ENCODE data around the gene PDZD4.
A peak's percentile ranks its signal among the peaks of the same experiment; 100 is the strongest.

The PDZD4 gene

DNA sequence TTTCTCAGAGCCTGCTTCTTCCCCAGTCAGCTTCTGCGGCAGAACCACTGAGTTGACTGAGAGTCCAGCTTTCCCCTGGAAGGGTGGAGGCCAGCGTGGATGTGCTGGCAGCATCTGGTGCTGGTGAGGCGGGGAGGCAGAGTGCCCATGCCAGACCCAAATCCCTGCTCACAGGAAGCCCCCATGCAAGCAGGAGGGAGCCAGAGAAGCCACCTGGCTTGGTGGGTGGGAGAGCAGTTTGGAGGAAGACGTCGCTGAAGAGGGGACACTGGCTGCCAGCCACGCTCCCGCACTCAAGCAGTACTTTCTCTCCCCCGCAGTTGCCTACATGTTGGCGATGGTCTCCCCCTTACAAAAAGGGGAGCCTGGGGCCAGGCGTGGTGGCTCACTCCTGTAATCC, 6.0 kb downstream of the PDZD4 start:
- H3K27me3 ChIP-seq (ENCODE audit: control insufficient read depth in 1 of 2, insufficient read depth in 1 of 2, low read length in 2 of 2) = peaks cover 22 to 82% of the 10 kb centered on the region in 2 experiments
- peaks cover 13% of the 10 kb centered on the region for H3K4me1 ChIP-seq (ENCODE audit: control insufficient read depth, insufficient read depth, low read depth, low read length)

DNA sequence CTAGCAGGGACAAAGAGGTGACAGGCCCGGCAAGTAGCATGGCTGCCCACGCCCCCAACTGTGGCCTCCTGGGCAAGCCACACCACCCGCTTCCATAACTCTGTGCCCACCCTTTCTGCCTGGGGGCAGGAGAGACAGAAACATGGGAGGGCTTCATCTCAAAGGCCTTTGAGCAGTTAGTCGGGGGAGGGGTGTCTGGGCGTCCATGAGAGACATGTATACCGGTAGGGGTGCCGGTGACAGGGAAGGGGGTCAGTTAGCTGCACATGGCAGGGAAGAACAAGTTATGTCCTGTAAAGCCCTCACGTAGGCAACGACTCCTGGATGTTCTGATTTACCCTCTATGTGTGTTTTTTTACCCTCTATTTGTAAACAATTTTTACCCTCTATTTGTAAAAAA, 9.3 kb downstream of the PDZD4 start:
- WGBS = 87% methylated on average over 3 of the region's 9 CpGs
- Histone ChIP-seq H2BK120ac (ENCODE audit: low read depth, low read length) (no peak overlapping the region), H3K27me3 (ENCODE audit: control insufficient read depth in 1 of 2, insufficient read depth in 1 of 2, low read length in 2 of 2) (peaks cover 10 to 77% of the 10 kb centered on the region in 2 experiments), H3K4me2 (ENCODE audit: low read length, poor library complexity, severe bottlenecking) (no peak overlapping the region), H2BK5ac (ENCODE audit: low read depth, low read length, poor library complexity, severe bottlenecking) (no peak overlapping the region), H4K91ac (ENCODE audit: low read length) (no peak overlapping the region), H3K27ac (ENCODE audit: low read length, poor library complexity, severe bottlenecking) (no peak overlapping the region), H2BK15ac (ENCODE audit: low read depth, poor library complexity, severe bottlenecking) (no peak overlapping the region), H3K4me3 (ENCODE audit: insufficient read depth in 1 of 2, low read depth in 1 of 2, low read length in 2 of 2) (no peak overlapping the region), H3K4me1 (ENCODE audit: control insufficient read depth, insufficient read depth, low read depth, low read length) (peaks cover 8% of the 10 kb centered on the region), H2BK12ac (ENCODE audit: low read length in 2 of 2) (no peak overlapping the region), H3K23ac (ENCODE audit: low read length in 2 of 2) (no peak overlapping the region), H3K9me3 (ENCODE audit: control insufficient read depth, low read length) (peaks cover 6% of the 10 kb centered on the region), H3K14ac (ENCODE audit: low read length in 2 of 2) (no peak overlapping the region), H3K9ac (ENCODE audit: low read length) (no peak overlapping the region), H3K36me3 (ENCODE audit: control insufficient read depth in 1 of 2, insufficient read depth in 2 of 2, low read depth in 1 of 2, low read length in 2 of 2) (no peaks in the 10 kb centered on the region), H2AFZ (ENCODE audit: low read depth, low read length) (no peak overlapping the region), H3K79me1 (replicated peaks; ENCODE audit: low read length, poor library complexity, severe bottlenecking) (no peaks in the 10 kb centered on the region), H3K18ac (ENCODE audit: low read depth in 1 of 2, low read length in 2 of 2) (no peak overlapping the region), H4K8ac (ENCODE audit: low read length) (no peak overlapping the region), H3K4ac (ENCODE audit: low read depth in 1 of 2, low read length in 2 of 2) (no peak overlapping the region), H2AK5ac (ENCODE audit: low read length, severe bottlenecking) (no peak overlapping the region)
- DNase-seq = no peak

More for the DNA sequence above, 6.0 kb downstream of the PDZD4 start:
- H2BK15ac ChIP-seq (ENCODE audit: low read depth, poor library complexity, severe bottlenecking) = no peak overlapping the region
- H3K9me3 ChIP-seq (ENCODE audit: control insufficient read depth, low read length) = no peaks in the 10 kb centered on the region
- H3K9ac ChIP-seq (ENCODE audit: low read length) = no peak overlapping the region
- 99% methylated on average over 8 of the region's 10 CpGs for WGBS
- DNase-seq = no peak
- no peak overlapping the region for H2BK12ac ChIP-seq (ENCODE audit: low read length in 2 of 2)
- no peak overlapping the region for H2BK120ac ChIP-seq (ENCODE audit: low read depth, low read length)
- H3K4ac ChIP-seq (ENCODE audit: low read depth in 1 of 2, low read length in 2 of 2) = no peak overlapping the region
- no peak overlapping the region for H3K18ac ChIP-seq (ENCODE audit: low read depth in 1 of 2, low read length in 2 of 2)
- no peak overlapping the region for H3K14ac ChIP-seq (ENCODE audit: low read length in 2 of 2)
- H3K4me3 ChIP-seq (ENCODE audit: insufficient read depth in 1 of 2, low read depth in 1 of 2, low read length in 2 of 2) = no peak overlapping the region
- no peak overlapping the region for H3K4me2 ChIP-seq (ENCODE audit: low read length, poor library complexity, severe bottlenecking)
- H4K8ac ChIP-seq (ENCODE audit: low read length) = no peak overlapping the region
- H4K91ac ChIP-seq (ENCODE audit: low read length) = no peak overlapping the region
- H3K23ac ChIP-seq (ENCODE audit: low read length in 2 of 2) = no peak overlapping the region
- no peak overlapping the region for H3K27ac ChIP-seq (ENCODE audit: low read length, poor library complexity, severe bottlenecking)
- no peaks in the 10 kb centered on the region for H3K79me1 ChIP-seq (replicated peaks; ENCODE audit: low read length, poor library complexity, severe bottlenecking)
- H2AFZ ChIP-seq (ENCODE audit: low read depth, low read length) = no peak overlapping the region
- no peak overlapping the region for H2AK5ac ChIP-seq (ENCODE audit: low read length, severe bottlenecking)
- no peaks in the 10 kb centered on the region for H3K36me3 ChIP-seq (ENCODE audit: control insufficient read depth in 1 of 2, insufficient read depth in 2 of 2, low read depth in 1 of 2, low read length in 2 of 2)
- no peak overlapping the region for H2BK5ac ChIP-seq (ENCODE audit: low read depth, low read length, poor library complexity, severe bottlenecking)

DNA sequence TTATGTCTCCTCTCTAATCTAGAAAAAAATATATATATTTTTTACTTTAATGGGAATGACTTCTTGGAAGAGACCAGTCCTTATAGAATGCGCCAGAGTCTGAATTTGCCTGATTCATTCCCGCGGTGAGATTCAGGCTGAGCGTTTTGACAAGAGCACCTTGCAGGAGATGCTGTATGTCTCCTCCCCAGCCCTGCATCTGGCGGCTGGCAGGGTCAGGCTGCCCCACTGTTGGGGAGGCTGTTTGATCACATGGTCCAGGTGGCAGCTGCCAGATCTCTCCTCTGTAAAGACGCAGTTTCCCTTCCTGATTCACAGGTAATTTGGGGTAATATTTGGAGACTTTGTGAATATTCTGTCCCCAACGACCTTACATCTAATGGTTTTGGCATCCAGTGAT, 9.7 kb downstream of the PDZD4 start:
- H2BK120ac ChIP-seq (ENCODE audit: low read depth, low read length) = no peak overlapping the region
- WGBS = 84% methylated on average over 6 of the region's 7 CpGs
- no peak overlapping the region for H3K23ac ChIP-seq (ENCODE audit: low read length in 2 of 2)
- H3K4ac ChIP-seq (ENCODE audit: low read depth in 1 of 2, low read length in 2 of 2) = no peak overlapping the region
- H3K9me3 ChIP-seq (ENCODE audit: control insufficient read depth, low read length) = peaks cover 6% of the 10 kb centered on the region
- H3K4me2 ChIP-seq (ENCODE audit: low read length, poor library complexity, severe bottlenecking) = no peak overlapping the region
- H3K18ac ChIP-seq (ENCODE audit: low read depth in 1 of 2, low read length in 2 of 2) = no peak overlapping the region
- H3K27ac ChIP-seq (ENCODE audit: low read length, poor library complexity, severe bottlenecking) = no peak overlapping the region
- peaks cover 8% of the 10 kb centered on the region for H3K4me1 ChIP-seq (ENCODE audit: control insufficient read depth, insufficient read depth, low read depth, low read length)
- H3K27me3 ChIP-seq (ENCODE audit: control insufficient read depth in 1 of 2, insufficient read depth in 1 of 2, low read length in 2 of 2) = peaks cover 10 to 72% of the 10 kb centered on the region in 2 experiments
- H2AFZ ChIP-seq (ENCODE audit: low read depth, low read length) = no peak overlapping the region
- no peak overlapping the region for H2AK5ac ChIP-seq (ENCODE audit: low read length, severe bottlenecking)
- H2BK15ac ChIP-seq (ENCODE audit: low read depth, poor library complexity, severe bottlenecking) = no peak overlapping the region
- no peaks in the 10 kb centered on the region for H3K79me1 ChIP-seq (replicated peaks; ENCODE audit: low read length, poor library complexity, severe bottlenecking)
- no peak overlapping the region for H2BK5ac ChIP-seq (ENCODE audit: low read depth, low read length, poor library complexity, severe bottlenecking)
- H3K14ac ChIP-seq (ENCODE audit: low read length in 2 of 2) = no peak overlapping the region
- H3K36me3 ChIP-seq (ENCODE audit: control insufficient read depth in 1 of 2, insufficient read depth in 2 of 2, low read depth in 1 of 2, low read length in 2 of 2) = no peaks in the 10 kb centered on the region
- H3K4me3 ChIP-seq (ENCODE audit: insufficient read depth in 1 of 2, low read depth in 1 of 2, low read length in 2 of 2) = no peak overlapping the region
- no peak overlapping the region for H4K91ac ChIP-seq (ENCODE audit: low read length)
- no peak overlapping the region for H2BK12ac ChIP-seq (ENCODE audit: low read length in 2 of 2)
- no peak overlapping the region for H3K9ac ChIP-seq (ENCODE audit: low read length)
- no peak for DNase-seq
- no peak overlapping the region for H4K8ac ChIP-seq (ENCODE audit: low read length)

DNA sequence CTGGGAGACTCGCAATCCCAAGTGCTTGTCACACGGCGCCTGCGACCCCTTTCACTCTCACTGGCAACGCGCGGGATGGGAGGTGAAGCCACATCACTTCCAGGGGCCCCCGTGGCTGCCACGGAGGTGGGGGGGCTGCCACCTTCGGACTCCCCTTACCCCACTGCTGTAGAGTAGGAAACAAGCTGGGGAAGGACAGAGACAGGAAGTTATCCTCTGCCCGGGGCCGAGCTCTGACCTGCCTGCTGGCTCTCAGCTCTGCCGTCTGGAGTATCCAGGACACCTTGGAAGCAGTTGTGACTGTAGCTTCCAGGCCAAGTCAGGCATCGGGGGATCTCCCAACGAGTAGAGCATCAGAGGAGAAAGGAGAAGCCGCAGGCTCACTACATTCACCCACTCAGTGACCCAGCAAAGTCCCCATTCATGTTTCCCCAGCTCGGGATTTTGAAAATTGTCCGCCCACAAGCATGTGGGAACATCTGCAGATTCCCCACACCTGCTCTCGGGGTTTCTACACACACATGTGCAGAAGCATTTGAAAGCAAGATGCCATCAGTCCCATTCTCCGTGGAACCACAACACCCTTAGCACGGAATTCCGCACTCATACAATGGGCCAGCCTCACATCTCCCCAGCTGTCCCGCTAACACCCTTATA, 10.8 kb downstream of the PDZD4 start:
- H2BK15ac ChIP-seq (ENCODE audit: low read depth, poor library complexity, severe bottlenecking) = no peak overlapping the region
- H3K9me3 ChIP-seq (ENCODE audit: control insufficient read depth, low read length) = peaks cover 6% of the 10 kb centered on the region
- H3K4ac ChIP-seq (ENCODE audit: low read depth in 1 of 2, low read length in 2 of 2) = peak overlapping the region in 1 of 2 experiments; percentile 7
- no peak overlapping the region for H2BK5ac ChIP-seq (ENCODE audit: low read depth, low read length, poor library complexity, severe bottlenecking)
- no peaks in the 10 kb centered on the region for H3K36me3 ChIP-seq (ENCODE audit: control insufficient read depth in 1 of 2, insufficient read depth in 2 of 2, low read depth in 1 of 2, low read length in 2 of 2)
- H4K91ac ChIP-seq (ENCODE audit: low read length) = no peak overlapping the region
- no peak overlapping the region for H2AK5ac ChIP-seq (ENCODE audit: low read length, severe bottlenecking)
- no peak overlapping the region for H3K9ac ChIP-seq (ENCODE audit: low read length)
- peaks cover 8% of the 10 kb centered on the region for H3K4me1 ChIP-seq (ENCODE audit: control insufficient read depth, insufficient read depth, low read depth, low read length)
- H3K79me1 ChIP-seq (replicated peaks; ENCODE audit: low read length, poor library complexity, severe bottlenecking) = no peaks in the 10 kb centered on the region
- no peak overlapping the region for H2BK12ac ChIP-seq (ENCODE audit: low read length in 2 of 2)
- peak overlapping the region; percentile 79 for H3K4me2 ChIP-seq (ENCODE audit: low read length, poor library complexity, severe bottlenecking)
- no peak for DNase-seq
- peak overlapping the region; percentile 28 for H4K8ac ChIP-seq (ENCODE audit: low read length)
- H3K4me3 ChIP-seq (ENCODE audit: insufficient read depth in 1 of 2, low read depth in 1 of 2, low read length in 2 of 2) = peak overlapping the region; percentile 39 to 41
- H3K27me3 ChIP-seq (ENCODE audit: control insufficient read depth in 1 of 2, insufficient read depth in 1 of 2, low read length in 2 of 2) = peaks cover 4 to 71% of the 10 kb centered on the region in 2 experiments
- H3K14ac ChIP-seq (ENCODE audit: low read length in 2 of 2) = no peak overlapping the region
- no peak overlapping the region for H3K27ac ChIP-seq (ENCODE audit: low read length, poor library complexity, severe bottlenecking)
- H3K23ac ChIP-seq (ENCODE audit: low read length in 2 of 2) = no peak overlapping the region
- H2AFZ ChIP-seq (ENCODE audit: low read depth, low read length) = no peak overlapping the region
- H3K18ac ChIP-seq (ENCODE audit: low read depth in 1 of 2, low read length in 2 of 2) = peak overlapping the region; percentile 66 to 71
- WGBS = 52% methylated on average over 16 of the region's 23 CpGs
- H2BK120ac ChIP-seq (ENCODE audit: low read depth, low read length) = no peak overlapping the region
